GM23248 (cell line): ENCODE data around the gene ADPRM.

ENCODE experiments used
- EZH2 ChIP-seq: fragments of 200-600 bp; sonication (generic); IDR thresholded peaks from 2 replicates; pipeline ENCODE4 v1.6.1; 2018; ENCODE audit warnings: antibody characterized with exemption, mild to moderate bottlenecking; ENCODE audit not compliant: insufficient read depth, poor library complexity, severe bottlenecking
- EZH2phosphoT487 ChIP-seq: fragments of 200-600 bp; sonication (generic); IDR thresholded peaks from 2 replicates; pipeline ENCODE4 v1.6.1; 2018; ENCODE audit warnings: antibody characterized with exemption, moderate library complexity, mild to moderate bottlenecking, low read depth; ENCODE audit not compliant: insufficient read depth

DNA sequence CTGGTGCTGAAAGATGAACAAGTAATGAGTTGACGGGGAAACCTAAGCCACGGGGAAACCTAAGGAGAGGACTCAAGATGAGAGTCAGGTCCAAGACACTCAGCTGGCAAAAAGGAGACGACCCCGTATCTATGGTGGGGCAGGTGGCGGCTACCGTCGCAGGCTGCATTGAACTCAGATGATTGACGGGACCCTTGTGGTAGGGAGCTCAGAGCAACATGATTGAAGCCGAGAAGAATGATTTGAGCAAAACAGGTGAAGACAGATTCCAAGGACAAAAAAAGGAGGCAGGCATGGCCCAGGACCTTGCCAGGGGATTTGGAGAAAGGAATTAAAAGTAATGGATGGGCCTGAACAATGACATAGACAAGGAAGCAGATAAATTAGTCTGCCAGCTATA lies 32.8 kb upstream of the ADPRM start:
- TF ChIP-seq EZH2phosphoT487 (no peak), EZH2 (no peak)
